Measurements from ENCODE around the gene RPTOR.

Gene RPTOR

DNA sequence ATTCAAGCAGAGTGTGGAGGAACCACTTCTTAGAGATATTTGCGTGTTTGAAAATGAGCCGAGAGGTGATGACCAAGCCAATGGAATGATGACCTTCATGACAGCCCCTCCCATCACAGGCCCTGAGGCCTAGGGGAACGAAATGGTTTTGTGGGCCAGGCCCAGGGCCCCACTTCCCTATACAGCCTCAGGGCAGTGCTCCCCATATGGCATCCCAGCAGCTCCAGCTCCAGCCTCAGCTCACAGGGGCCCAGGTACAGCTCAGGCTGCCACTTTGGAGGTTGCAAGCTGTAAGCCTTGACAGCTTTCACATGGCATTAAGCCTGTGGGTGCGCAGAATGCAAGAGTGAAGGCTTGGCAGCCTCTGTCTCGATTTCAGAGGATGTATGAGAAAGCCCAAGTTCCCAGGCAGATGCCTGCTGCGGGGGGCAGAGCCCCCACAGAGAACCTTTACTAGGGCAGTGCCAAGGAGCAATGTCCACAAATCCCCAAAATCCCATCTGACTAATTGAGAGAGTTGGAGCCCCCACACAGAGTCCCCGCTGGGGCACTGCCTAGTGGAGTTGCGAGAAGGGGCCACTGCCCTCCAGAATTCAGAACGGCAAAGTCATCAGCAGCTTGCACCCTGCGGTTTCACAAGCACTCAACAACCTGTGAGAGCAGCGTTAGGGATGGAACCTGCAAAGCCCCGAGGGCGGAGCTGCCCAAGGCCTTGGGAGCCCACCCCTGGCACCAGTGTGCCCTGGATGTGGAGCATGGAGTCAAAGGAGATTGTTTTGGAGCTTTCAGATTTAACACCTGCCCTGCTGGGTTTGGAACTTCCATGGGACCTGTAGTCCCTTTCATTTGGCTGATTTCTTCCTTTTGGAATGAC is 468.2 kb downstream of the RPTOR start:
- no peak for DNase-seq

DNA sequence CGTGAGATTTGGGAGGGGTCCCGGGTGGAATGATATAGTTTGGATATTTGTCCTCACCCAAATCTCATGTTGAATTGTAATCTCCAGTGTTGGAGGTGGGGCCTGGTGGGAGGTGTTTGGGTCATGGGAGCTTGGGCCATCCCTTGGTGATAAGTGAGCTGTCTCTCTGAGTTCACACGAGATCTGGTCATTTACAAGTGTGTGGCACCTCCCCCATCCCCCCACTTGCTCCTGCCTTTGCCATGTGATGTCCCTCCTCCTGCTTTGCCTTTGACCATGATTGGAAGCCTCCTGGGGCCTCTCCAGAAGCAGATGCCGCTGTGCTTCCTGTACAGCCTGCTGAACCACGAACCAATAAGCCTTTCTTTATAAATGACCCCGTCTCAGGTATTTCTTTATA is 469.0 kb downstream of the RPTOR start:
- no peak for DNase-seq

DNA sequence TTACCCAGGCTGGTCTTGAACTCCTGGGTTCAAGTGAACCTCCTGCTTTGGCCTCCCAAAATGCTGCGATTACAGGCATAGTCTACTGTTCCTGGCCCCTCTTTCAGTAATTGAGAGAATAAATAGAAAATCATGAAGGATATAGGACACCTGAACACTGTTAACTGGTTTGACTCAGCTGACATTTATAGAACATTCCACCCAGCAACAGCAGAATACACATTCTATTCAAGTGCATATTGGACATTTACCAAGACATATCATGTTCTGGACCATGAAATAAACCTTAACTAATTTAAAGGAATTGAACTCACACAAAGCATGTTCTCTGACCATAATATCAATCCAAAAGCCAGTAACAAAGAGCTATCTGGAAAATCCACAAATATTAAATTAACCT is 470.5 kb downstream of the RPTOR start:
- DNase-seq: no peak

Measured in NCI-H2227 treated with DMSO at 0.1 percent for 48 hours (cell line).